ENCODE results near the gene CRYBG3.

The CRYBG3 gene

GRCh38 chr3:97872525-97873042, 50.8 kb downstream of the CRYBG3 start:
- no peak for TF ChIP-seq TAF1 (IDR thresholded peaks at IDR 0.05; ENCODE audit: borderline replicate concordance, insufficient read depth, low read length)

GRCh38 chr3:97880267-97880666, 58.5 kb downstream of the CRYBG3 start:
- TF ChIP-seq SIN3A (IDR thresholded peaks at IDR 0.05; ENCODE audit: borderline replicate concordance, insufficient read depth, low read length): no peak
- no peak for TF ChIP-seq TAF1 (IDR thresholded peaks at IDR 0.05; ENCODE audit: borderline replicate concordance, insufficient read depth, low read length)
- no peak for TF ChIP-seq REST (IDR thresholded peaks at IDR 0.05; ENCODE audit: insufficient read depth in 1 of 2, low read depth in 2 of 2, low read length in 2 of 2)
- TF ChIP-seq FOXP2 (optimal IDR thresholded peaks at IDR 0.05; ENCODE audit: borderline replicate concordance, extremely low read depth, extremely low read length, insufficient read depth): no peak
- TF ChIP-seq POLR2AphosphoS5 (IDR thresholded peaks at IDR 0.05; ENCODE audit: low read depth, low read length): no peak

- no peak for TF ChIP-seq REST (IDR thresholded peaks at IDR 0.05; ENCODE audit: insufficient read depth in 1 of 2, low read depth in 2 of 2, low read length in 2 of 2)
- no peak for TF ChIP-seq FOXP2 (optimal IDR thresholded peaks at IDR 0.05; ENCODE audit: borderline replicate concordance, extremely low read depth, extremely low read length, insufficient read depth)
- no peak for TF ChIP-seq SIN3A (IDR thresholded peaks at IDR 0.05; ENCODE audit: borderline replicate concordance, insufficient read depth, low read length)
- TF ChIP-seq TAF1 (IDR thresholded peaks at IDR 0.05; ENCODE audit: borderline replicate concordance, insufficient read depth, low read length): no peak
- no peak for TF ChIP-seq POLR2AphosphoS5 (IDR thresholded peaks at IDR 0.05; ENCODE audit: low read depth, low read length)
Observed at GRCh38 chr3:97882975-97883598, 61.3 kb downstream of the CRYBG3 start.

- TF ChIP-seq FOXP2 (optimal IDR thresholded peaks at IDR 0.05; ENCODE audit: borderline replicate concordance, extremely low read depth, extremely low read length, insufficient read depth) (no peak), SIN3A (IDR thresholded peaks at IDR 0.05; ENCODE audit: borderline replicate concordance, insufficient read depth, low read length) (no peak), REST (IDR thresholded peaks at IDR 0.05; ENCODE audit: insufficient read depth in 1 of 2, low read depth in 2 of 2, low read length in 2 of 2) (no peak), POLR2AphosphoS5 (IDR thresholded peaks at IDR 0.05; ENCODE audit: low read depth, low read length) (no peak), TAF1 (IDR thresholded peaks at IDR 0.05; ENCODE audit: borderline replicate concordance, insufficient read depth, low read length) (no peak)
Observed at GRCh38 chr3:97883736-97884135, 61.9 kb downstream of the CRYBG3 start.

- TF ChIP-seq POLR2AphosphoS5 (IDR thresholded peaks at IDR 0.05; ENCODE audit: low read depth, low read length) (no peak), TAF1 (IDR thresholded peaks at IDR 0.05; ENCODE audit: borderline replicate concordance, insufficient read depth, low read length) (no peak), FOXP2 (optimal IDR thresholded peaks at IDR 0.05; ENCODE audit: borderline replicate concordance, extremely low read depth, extremely low read length, insufficient read depth) (no peak), REST (IDR thresholded peaks at IDR 0.05; ENCODE audit: insufficient read depth in 1 of 2, low read depth in 2 of 2, low read length in 2 of 2) (no peak), SIN3A (IDR thresholded peaks at IDR 0.05; ENCODE audit: borderline replicate concordance, insufficient read depth, low read length) (no peak)
Observed at GRCh38 chr3:97884586-97885123, 62.8 kb downstream of the CRYBG3 start.
